Stimulated activated CD8-positive, alpha-beta memory T cell treated with anti-CD3 and anti-CD28 coated beads, Interleukin-4, amount 100 ng/mL, for 1 hour (primary cell): ENCODE results near the gene LRRC32.
"Not testable (repeated sequence)": the region's sequence is repeated elsewhere in the genome, so short reads cannot be mapped to it uniquely, and the experiment has no call there.

Experiments used
- DNase-seq, 2 donors: peaks; one replicate each; pipeline ENCODE4 v3.0.0-alpha.2; 2020; ENCODE audit warnings: low read depth in 2 of 2, low spot score in 1 of 2

Gene LRRC32

DNA sequence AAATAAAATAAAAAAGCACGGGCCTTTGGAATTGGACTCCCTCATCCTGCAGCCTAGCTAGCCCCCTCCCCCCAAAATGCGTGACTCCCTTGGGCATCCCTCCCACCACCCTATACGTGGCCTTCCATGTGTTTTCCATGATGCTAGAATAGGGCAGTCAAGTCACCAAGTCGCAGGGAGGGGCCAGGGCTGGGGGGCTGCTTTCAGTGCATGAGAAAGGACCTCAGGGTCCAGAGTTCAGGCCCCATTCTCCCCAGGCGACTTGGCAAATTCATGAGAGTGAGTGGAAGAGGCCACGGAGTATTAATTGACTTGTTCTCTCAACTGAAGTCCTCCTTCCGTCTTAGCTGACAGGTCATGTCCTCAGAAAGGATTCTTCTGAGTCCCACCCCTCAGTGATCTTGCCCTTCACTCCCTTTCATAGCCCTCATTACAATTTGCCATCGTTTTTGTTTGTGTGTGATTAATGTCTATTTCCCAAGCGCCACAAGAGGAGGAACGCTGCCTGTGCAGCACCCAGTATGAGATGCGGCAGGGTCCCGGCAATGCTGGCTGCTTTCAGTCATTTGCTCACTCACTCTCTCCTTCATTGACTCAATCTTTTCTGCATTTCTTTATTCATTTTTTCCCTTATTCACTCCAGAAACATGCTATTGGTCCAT is 17.4 kb downstream of the LRRC32 start:
- no peak for DNase-seq

DNA sequence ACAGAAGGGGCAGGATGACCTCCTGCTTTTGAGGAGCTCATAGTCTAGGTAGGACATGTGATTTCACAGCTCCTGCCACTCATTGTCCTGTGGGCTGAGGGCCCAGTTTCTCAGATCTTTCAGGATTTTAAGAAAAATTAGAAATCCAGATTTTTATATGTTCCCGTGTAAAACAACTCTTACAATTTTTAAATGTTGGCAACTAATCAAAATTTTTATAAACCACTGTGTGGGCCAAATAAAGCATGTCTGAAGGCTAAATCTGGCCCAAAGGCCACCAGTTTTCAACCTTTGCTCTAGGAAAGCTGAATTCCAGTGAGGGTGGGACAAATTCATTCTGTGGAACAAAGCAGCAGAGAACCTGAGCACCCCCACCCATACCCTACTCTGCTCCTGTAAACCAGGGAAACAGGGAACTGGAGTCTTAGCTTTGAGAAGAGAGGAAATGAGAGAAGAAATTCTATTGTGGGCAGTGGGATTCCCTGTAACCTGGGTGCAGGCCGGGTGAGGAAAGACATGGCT is 20.6 kb downstream of the LRRC32 start:
- no peak for DNase-seq

DNA sequence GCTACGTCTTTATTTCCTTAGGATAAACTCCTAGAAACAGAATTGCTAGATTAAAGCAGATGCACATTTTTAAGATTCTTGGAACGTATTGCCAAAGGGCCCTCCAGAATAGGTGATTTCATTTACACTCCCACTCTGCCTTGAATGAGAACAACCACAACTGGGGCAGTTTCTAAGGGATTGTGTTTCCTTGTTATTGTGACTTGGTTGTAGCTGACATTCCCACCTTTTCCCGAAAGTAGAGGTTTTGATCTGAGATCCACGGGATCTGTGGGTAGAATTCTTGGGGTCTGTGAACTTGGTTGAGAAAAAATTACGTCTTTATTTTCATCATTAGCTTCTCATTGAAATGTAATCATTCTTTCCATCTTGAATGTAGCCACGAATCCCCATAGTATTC is 21.5 kb downstream of the LRRC32 start:
- no peak for DNase-seq

DNA sequence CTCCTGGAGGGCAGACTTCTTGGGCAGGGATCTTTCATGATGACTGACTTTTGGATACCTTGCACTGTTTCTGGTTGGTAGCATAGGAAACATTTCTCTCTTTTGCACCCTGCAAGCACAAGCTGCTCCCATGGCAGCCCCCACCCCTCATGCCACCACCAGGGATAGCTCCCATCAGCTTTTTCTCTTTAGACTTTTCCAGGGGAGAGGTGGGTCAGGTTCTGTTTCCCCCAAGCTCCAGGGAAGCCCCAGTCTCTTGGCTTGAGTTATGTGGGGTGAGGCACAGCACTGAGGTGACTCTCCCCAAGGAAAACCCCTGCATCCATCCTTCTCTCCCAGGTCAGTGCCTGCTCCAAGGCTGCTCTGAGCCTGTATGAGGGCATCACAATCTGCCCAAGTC is 22.5 kb downstream of the LRRC32 start:
- DNase-seq: no peak

DNA sequence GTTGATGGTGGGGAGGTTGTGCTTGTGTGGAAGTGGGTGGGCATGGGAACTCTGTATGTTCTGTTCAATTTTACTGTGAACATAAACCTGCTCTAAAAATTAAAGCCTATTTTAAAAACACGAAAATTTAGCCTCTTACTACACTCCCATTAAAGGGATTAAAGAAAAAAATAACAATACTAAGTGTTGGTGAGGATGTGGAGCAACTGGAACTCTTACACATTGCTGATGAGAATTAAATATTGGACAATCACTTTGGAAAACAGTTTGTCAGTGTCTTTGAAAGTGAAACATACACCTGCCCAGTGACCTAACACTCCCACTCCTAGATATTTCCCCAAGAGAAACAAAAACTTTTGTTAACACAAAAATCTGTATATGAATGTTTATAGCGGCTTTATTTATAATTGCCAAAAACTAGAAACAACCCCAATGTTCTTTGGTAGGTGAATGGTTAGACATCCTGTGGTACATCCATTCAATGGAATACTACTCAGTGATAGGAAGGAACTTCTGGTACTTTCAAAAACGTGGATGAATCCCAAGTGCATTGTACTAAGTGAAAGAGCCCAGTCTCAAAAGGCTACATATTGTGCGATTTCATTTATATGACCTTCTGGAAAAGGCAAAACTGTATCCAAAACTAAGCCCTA is 23.5 kb downstream of the LRRC32 start:
- no peak for DNase-seq

DNA sequence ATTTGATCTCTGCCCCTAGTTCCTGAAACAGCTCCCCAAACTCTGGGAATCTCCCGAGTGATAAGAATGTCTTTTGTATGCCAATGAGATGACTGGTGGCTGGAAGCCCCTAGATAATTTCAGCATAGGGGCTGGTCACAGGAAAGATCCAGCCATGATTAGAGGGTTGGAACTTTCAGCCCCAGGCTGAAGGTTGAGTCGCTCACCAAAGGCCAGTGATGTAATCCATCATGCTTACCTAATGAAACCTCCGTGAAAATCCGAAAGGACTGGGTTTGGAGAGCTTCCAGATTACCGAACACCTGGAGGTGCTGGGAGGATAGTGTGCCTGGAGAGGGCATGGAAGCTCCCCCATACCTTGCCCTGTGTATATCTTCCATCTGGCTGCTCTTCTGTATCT is 26.0 kb downstream of the LRRC32 start:
- DNase-seq: no peak

DNA sequence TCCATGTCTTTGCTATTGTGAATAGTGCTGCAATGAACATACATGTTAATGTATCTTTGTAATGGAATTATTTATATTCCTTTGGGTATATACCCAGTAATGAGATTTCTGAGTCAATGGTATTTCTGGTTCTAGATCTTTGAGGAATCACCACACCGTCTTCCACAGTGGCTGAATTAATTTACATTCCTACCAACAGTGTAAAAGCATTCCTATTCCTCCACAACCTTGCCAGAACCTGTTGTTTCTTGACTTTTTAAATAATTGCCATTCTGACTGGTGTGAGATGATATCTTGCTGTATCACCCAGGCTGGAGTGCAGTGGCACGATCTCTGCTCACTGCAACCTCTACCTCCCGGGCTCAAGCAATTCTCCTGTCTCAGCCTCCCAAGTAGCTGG is 26.8 kb downstream of the LRRC32 start:
- DNase-seq: not testable (repeated sequence)

DNA sequence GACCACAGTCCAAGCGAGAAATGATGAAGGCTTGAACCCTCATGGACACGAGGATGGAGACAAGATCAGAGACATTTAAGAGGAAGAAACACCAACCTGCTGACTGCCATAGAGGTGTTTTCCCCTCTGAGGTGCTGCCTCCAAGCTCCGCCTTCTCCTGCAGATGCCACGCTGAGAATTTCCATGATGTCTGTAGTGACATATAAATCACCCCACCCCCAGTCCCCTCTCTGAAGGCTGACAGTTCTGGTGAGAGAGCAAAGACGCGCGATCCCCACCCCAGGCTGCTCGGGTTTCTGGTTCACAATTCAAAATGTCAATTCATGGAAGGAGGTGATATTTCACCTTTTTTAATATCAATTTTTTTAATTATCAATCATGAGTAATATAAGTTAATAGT is 28.2 kb downstream of the LRRC32 start:
- DNase-seq: no peak

DNA sequence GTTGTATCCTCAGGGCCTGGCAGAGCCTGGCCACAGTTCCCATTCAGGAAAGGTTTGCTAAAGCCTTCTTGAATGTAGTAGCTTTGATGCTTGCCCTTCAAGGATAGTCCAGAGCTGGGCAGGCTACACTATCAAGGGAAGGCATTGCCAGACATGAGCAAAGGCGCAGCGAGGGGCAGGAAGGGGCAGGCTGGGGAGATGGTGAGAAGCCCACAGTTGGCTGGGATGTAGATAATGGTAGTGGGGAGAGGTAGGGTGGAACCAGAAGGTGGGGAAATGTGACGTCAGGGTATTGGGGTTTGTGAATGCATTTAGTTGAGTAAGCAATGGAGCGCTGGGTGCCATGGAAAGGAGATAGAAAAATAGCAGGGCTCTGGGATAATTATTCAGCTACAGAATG is 28.6 kb downstream of the LRRC32 start:
- no peak for DNase-seq

DNA sequence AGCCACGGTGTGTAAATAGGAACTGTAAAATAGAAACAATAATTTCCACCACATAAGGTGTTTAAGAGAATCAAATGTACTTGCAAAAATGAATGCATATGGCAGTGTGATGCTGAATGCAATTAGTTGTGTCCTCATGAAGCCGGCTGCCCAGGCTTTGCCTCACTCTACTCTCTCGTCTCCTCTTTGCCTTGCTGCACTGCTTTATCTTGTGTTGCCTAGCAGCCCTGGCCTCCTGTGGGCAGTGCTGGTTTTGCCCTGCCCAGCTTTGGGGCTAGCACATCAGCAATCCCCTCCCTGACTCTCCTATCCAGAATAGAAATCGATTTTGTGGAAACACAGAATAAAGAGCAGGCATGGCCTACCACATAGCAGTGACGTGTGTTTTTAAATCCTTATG is 30.0 kb downstream of the LRRC32 start:
- no peak for DNase-seq

DNA sequence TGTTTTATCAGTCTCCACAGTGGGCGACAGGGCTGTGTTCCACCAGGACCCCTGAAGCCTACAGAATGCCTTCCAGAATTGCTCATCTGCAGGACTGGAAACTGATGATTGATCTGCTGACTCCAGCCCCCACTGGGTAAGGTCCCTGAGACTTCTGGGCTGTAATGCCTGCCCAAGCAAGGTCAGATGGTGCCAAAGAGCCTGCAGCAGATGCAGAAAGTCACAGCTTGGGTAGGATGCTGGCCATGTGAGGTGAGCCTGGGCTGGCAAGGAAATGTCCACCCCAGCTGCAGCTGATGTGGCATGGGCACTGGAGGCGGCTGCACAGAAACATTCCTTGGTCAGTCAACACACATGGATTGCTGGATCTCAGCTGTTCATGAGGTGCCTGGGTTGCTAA is 30.9 kb downstream of the LRRC32 start:
- no peak for DNase-seq

DNA sequence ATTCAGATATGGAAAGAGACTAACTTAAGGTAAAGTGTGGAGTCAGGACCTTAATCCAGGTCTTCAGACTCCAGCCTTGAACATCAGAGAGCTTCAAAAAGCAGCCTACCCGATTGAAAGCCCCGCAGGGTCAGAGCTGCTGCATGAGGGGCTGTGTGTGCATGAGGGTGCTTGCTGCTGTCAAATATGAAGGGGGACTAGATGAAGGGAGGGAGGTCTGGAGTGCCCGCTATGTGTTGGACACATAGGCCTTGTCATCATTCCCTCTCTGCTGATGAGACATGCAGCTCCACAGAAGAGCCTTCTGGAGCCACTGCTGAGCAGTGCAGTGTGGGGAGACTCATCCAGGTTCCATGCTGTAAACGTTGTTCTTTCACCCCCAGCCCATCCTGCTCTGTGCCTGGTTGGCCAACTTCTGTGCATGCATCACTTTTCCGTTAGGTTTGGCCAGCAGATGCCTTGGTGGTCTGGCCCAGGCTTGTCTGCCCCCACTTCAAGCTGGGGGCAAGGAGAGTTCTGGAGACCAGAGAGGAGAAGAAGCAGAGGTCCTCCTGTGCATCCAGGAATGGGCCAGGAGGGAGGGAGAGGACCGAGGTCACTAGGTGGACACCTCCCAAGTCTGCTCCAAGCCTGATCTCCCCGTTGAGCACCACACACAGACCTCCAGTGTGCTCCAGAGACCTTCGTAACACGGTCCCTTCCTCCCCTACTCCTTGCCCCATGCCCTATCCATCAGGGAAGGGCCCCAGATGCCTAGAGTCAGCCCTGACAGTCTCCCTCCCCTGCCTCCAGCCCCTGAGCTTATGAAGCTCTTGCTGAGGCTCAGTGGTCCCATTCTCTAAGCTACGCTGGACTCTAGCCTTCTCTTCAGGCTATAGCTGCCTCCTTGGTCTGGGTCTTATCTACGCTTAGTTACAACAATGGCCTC is 32.0 kb downstream of the LRRC32 start:
- DNase-seq: no peak

DNA sequence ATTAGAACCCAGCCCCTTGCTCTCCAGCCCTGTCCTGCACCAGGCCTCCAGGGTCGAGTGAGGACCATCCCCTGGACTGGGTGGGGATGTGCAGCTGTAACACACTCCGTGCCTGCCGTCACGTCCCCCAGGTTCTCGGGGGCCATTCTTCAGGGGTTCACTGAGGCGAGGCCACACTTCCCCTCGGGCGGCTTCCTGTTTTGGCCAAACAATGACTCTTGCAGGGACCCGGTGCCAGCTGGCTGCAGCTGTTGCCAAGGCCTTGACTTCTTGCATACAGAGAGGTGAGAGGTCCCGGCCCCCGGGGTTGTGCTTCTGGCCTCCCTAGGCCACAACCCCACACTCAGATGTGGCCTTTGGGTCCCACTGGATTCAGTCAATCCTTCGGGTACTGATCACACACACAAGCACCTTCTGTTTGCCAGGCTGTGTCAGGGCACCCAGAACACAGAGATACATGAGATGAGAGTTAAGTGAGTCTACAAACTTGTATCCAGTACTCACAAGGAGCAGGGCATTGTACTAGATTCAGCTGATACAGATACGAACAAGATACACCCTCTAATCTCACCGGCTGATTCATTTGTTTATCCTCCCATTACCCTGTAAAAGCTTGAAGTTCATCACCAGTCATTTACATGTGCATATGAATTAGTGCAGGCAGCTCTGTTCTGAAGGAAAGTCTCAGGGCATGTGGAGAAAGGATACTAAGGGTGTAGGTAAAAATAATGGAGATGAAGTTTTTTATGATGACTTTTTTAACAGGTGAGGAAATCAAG is 32.9 kb downstream of the LRRC32 start:
- DNase-seq: no peak

DNA sequence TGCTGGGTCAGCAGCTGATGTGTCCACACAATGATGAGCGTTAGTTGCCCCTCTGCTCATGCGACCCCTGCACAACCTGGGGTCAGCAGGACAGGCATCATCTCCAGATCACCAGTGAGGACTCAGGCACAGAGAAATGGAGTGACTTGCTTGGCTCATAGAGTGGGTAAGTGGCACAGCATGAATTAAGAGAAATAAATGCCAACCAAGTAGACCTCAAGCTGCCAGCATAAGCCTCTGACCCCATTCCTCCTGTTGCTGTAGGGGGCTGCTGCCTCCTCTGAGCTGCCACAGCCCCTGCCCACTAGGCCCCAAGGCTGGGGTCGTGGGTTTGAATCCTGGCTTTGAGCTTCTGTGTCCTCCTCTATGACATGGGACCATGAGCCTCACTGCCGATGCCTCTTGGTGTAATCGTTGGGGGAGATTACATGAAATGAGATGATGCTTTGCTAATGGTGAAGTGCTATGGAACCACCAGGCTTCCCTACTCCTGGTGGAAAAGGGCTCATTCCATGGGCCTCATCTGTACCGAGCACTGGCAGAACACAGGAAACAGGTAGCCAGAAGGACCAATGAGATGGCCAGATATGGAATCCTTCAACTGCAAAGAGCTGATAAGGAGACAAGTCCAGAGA is 33.6 kb downstream of the LRRC32 start:
- no peak for DNase-seq

DNA sequence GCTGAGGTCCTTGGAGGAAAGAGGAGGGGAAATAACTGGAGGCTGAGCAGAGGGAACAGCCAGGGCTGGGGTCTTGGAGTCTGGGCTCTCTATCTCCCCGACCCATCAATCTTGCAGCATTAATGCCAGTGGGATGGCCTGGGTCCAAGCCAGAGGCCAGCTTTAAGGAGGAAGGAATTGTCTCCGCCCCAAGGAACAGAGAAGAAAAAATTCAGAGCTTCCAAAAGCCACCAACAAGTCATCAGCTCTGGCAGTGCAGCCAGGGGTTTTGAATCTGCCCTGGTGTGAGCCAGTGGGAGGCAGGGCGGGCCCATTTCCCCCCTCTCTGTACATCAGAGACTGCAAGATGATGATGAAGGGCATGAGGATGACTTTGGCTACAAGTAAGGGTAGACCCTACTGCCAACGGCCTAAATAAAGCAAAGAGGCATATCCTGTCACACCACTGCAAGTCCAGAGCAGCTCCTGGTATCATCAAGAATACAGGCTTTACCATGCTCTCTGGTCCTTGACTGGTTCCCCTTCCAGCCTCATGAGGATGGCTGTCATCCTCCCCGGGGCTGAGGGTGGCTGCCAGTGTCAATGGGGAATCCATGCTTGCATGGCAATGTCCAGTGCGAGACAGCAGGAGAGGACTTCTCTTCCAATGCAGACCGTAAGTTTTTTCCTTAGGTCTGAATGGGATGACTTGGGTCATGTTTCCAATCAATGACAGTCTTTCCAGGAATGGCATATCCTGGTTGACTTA is 34.4 kb downstream of the LRRC32 start:
- no peak for DNase-seq

DNA sequence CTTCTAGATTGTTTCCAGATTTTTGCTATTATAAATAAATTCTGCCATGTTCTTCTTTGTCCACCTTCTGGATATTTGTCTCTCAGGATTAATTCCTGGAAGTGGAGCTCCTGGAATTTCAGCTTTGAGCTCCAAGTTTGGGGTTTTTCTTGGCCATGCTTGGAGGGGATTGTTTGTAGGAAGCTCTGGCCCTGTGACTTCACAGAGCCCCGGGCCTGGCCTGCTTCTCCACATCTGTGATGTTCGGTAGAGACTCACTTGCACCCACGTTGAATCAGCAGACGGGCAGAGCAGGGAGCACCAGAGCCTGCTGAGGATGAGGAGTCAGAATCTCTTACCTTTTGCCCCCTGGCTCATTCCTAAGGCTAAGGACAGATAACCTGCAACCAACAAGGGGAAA is 35.7 kb downstream of the LRRC32 start:
- DNase-seq: no peak

DNA sequence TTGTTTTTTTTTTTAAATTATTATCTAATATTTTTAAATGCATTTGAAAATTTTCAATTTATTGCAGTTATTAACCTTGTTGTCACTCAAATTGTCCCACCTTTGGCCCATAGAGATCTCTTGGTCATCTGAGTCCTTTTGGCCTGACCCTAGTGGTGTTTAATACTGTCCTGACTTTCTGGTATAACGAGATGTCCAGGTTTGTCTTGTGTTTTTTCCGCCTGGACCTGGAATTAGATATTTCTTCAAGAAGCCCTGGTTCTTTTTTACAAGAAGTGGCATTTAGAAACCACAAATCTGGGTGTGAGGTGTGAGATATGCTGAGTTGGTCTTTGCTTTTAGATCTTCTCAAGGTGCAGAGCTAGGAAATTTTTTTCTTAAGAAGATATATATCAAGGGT is 38.1 kb downstream of the LRRC32 start:
- no peak for DNase-seq

DNA sequence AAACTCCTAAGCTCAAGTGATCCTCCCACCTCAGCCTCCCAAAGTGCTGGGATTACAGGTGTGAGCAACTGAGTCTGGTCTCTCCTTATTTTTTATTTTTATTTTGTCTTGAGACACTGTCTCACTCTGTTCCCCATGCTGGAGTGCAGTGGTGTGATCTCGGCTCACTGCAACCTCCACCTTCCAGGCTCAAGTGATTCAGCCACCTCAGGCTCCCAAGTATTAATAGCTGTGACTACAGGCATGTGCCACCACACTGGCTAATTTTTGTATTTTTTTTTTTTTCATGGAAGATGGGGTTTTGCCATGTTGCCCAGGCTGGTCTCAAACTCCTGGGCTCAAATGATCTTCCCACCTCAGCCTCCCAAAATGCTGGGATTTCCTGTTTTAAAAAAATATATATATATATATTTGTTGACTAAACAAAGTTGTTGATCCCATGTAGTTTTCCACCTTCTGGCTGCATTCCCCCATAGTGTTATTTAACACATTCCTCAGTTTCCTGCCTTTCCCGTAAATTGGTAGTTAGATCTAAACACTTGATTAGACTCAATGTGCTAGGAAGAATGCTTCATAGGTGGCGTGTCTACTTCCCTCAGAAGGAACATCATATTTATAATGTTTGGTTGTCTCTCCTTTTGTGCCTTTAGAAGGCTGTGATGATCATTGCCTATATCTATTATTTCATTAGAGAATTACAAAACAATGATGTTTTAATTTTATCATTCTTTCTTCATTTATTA is 38.8 kb downstream of the LRRC32 start:
- no peak for DNase-seq

DNA sequence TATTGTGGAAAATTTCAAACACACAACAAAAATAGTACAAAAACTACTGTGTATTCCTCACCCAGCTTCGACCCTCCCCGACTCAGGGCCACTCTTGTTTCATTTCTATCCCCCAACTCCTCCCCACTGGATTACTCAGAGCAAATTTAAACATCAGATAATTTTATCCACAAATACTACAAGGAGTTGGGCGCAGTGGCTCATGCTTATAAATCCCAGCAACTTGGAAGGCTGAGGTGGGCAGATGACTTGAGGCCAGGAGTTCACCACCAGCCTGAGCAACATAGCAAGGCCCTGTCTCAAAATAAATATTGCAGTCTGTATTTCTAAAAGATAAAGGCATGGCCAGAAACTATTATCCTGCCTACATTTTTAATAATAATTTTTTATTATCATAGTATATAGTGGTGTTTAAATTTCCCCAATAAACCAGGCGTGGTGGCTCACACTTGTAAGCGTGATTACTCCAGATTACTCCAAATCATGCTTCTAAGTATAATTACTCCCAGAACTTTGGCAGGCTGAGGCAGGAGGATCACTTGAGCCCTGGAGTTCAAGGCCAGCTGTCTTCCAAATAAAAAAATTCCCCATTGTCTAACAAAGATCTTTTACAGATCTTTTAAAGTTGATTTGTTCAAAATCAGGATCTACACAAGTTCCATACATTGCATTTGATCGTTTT is 39.8 kb downstream of the LRRC32 start:
- DNase-seq: no peak
